Endothelial cell of umbilical vein (primary cell): ENCODE data around the gene BAG3. TPM values are rescaled to one million over a fixed set of nuclear protein-coding genes. Genes with fewer than 3 reads are reported as not detected.

Source experiments
- BruUV-seq: library from RNA; stranded (reverse); fragments of 400-500 nt; replicated peaks from 2 replicates; lab custom pipeline; 2021; lab: Mats Ljungman, UMichigan
- CTCF ChIA-PET: fragments of 300-600, 350-600 bp; sonication (Branson Sonifier 250); formaldehyde crosslinking; loops from one replicate; lab custom pipeline; 2021; ENCODE audit warnings: antibody characterized with exemption, inconsistent platforms; lab: Charles Lee
- POLR2A ChIA-PET: fragments of 300-600, 350-600 bp; sonication (Branson Sonifier 250); formaldehyde crosslinking; loops from one replicate; lab custom pipeline; 2021; ENCODE audit warnings: antibody characterized with exemption, inconsistent platforms; lab: Charles Lee
- DNase-seq: peaks from one replicate; pipeline ENCODE4 v3.0.0-alpha.2; 2011; ENCODE audit warnings: low read depth, low spot score
- FAIRE-seq: peaks from 2 replicates; lab custom pipeline; 2011; peaks lifted over from hg19 to GRCh38; lab: Jason Lieb, UNC
- H2AFZ ChIP-seq: 2 replicates; pipeline ENCODE4 v1.6.0; 2012; ENCODE audit warnings: low read depth, low read length, control low read depth, inconsistent platforms
- H3K27ac ChIP-seq: 2 replicates; pipeline ENCODE4 v1.5.1; 2011; ENCODE audit warnings: low read depth, mild to moderate bottlenecking, control low read depth, low read length, moderate library complexity; ENCODE audit not compliant: insufficient read depth
- H3K27me3 ChIP-seq, 2 experiments: 2 replicates each; pipeline versions ENCODE4 v1.6.0 to v1.6.1; 2011; ENCODE audit warnings: low read length in 2 of 2, mixed read lengths in 1 of 2; ENCODE audit not compliant: control insufficient read depth in 2 of 2, insufficient read depth in 2 of 2
- H3K36me3 ChIP-seq, 2 experiments: 2 replicates in 1 of 2; 3 replicates in 1 of 2; pipeline ENCODE4 v1.5.1; 2011; ENCODE audit warnings: low read length in 2 of 2, mild to moderate bottlenecking in 1 of 2, moderate library complexity in 1 of 2; ENCODE audit not compliant: control insufficient read depth in 2 of 2, insufficient read depth in 2 of 2; ENCODE audit errors: extremely low read depth in 1 of 2
- H3K4me1 ChIP-seq: 3 replicates; pipeline ENCODE4 v1.5.1; 2011; ENCODE audit warnings: mild to moderate bottlenecking, low read length; ENCODE audit not compliant: control insufficient read depth, insufficient read depth; ENCODE audit errors: extremely low read depth
- H3K4me2 ChIP-seq: 2 replicates; pipeline ENCODE4 v1.6.1; 2011; ENCODE audit warnings: low read length, control low read depth, mixed read lengths; ENCODE audit not compliant: insufficient read depth
- H3K4me3 ChIP-seq, 3 experiments: fragments of 200-600 bp in 1 of 3; sonication (generic), shearing (Covaris generic) in 1 of 3; replicated peaks in 1 of 3; 2 replicates each; pipeline ENCODE4 v1.5.1; 2011 to 2016; ENCODE audit warnings: control low read depth in 3 of 3, low read length in 3 of 3, mild to moderate bottlenecking in 2 of 3, inconsistent platforms in 1 of 3, low read depth in 1 of 3, moderate library complexity in 1 of 3; ENCODE audit not compliant: insufficient read depth in 1 of 3
- H3K79me2 ChIP-seq: 2 replicates; pipeline ENCODE4 v1.6.0; 2012; ENCODE audit warnings: low read length, inconsistent platforms; ENCODE audit not compliant: control insufficient read depth, insufficient read depth
- H3K9ac ChIP-seq: replicated peaks from 2 replicates; pipeline ENCODE3; 2011; ENCODE audit warnings: low read length, control low read depth; ENCODE audit not compliant: insufficient read depth; ENCODE audit errors: extremely low read depth
- H3K9me1 ChIP-seq: replicated peaks from 3 replicates; pipeline ENCODE4 v1.6.0; 2011; ENCODE audit warnings: mild to moderate bottlenecking, low read length; ENCODE audit not compliant: control insufficient read depth, insufficient read depth; ENCODE audit errors: extremely low read depth
- H3K9me3 ChIP-seq: replicated peaks from 2 replicates; pipeline ENCODE4 v1.5.1; 2012; ENCODE audit warnings: low read length, inconsistent platforms; ENCODE audit not compliant: control insufficient read depth, insufficient read depth
- H4K20me1 ChIP-seq: replicated peaks from 2 replicates; pipeline ENCODE3; 2011; ENCODE audit warnings: mild to moderate bottlenecking, low read length; ENCODE audit not compliant: control insufficient read depth, insufficient read depth; ENCODE audit errors: extremely low read depth
- CTCF ChIP-seq, 2 donors: IDR thresholded peaks; 1 replicate in 1 of 2; 2 replicates in 1 of 2; pipeline ENCODE4 v1.5.1; 2011; ENCODE audit warnings: low read length in 2 of 2, mild to moderate bottlenecking in 2 of 2, moderate library complexity in 2 of 2, control low read depth in 1 of 2, inconsistent platforms in 1 of 2, low read depth in 1 of 2; ENCODE audit not compliant: insufficient read depth in 1 of 2; ENCODE audit errors: extremely low read depth in 1 of 2
- EZH2 ChIP-seq: IDR thresholded peaks from 2 replicates; pipeline ENCODE4 v1.6.1; 2012; ENCODE audit warnings: borderline replicate concordance, low read depth, mild to moderate bottlenecking, moderate library complexity, low read length, inconsistent platforms; ENCODE audit not compliant: severe bottlenecking
- FOS ChIP-seq: IDR thresholded peaks from 2 replicates; pipeline ENCODE4 v1.6.1; 2011; ENCODE audit warnings: mild to moderate bottlenecking, low read length, moderate library complexity, borderline replicate concordance; ENCODE audit not compliant: insufficient read depth
- GATA2 ChIP-seq: IDR thresholded peaks from 2 replicates; pipeline ENCODE4 v1.7.0; 2011; ENCODE audit warnings: low read depth, mild to moderate bottlenecking, moderate library complexity, mixed read lengths, low read length; ENCODE audit not compliant: insufficient read length, insufficient read depth
- JUN ChIP-seq: IDR thresholded peaks from 2 replicates; pipeline ENCODE4 v1.6.1; 2011; ENCODE audit warnings: borderline replicate concordance, low read depth; ENCODE audit not compliant: insufficient read length, insufficient read depth
- MAX ChIP-seq: IDR thresholded peaks from 2 replicates; pipeline ENCODE4 v1.6.1; 2011; ENCODE audit not compliant: insufficient read depth, insufficient read length
- MYC ChIP-seq: IDR thresholded peaks from one replicate; pipeline ENCODE4 v1.6.1; 2011; ENCODE audit warnings: mild to moderate bottlenecking, low read depth, low read length
- POLR2A ChIP-seq: IDR thresholded peaks from 2 replicates; pipeline ENCODE4 v1.6.1; 2012; ENCODE audit warnings: low read depth, mild to moderate bottlenecking, control low read depth, low read length
- POLR2AphosphoS5 ChIP-seq: IDR thresholded peaks from 2 replicates; pipeline ENCODE4 v1.6.1; 2012; ENCODE audit warnings: low read depth, mild to moderate bottlenecking, control low read depth, low read length, moderate library complexity; ENCODE audit not compliant: insufficient read depth
- dilution Hi-C: fragments of 300-500 bp; cut with MboI; formaldehyde crosslinking; loops from one replicate; pipeline ENCODE4 v1.15.0; 2019; ENCODE audit warnings: low sequenced_read_pairs; ENCODE audit not compliant: extremely low pct_ligation_motif_present
- intact Hi-C: fragments of 100-400 bp; cut with micrococcal nuclease; formaldehyde crosslinking; loops from one replicate; pipeline ENCODE4 v1.10.0; 2022
- polyA plus RNA-seq, 4 experiments: library from polyadenylated mRNA; depleted of rRNA in 3 of 4; stranded (reverse) in 3 of 4; unstranded in 1 of 4; fragments of >200 nt; gene quantifications; 2 replicates each; pipeline versions ENCODE4 v1.2.1 to v1.2.3, GENCODE V29; 2011 to 2012; ENCODE audit warnings: missing spikeins in 1 of 4
- total RNA-seq: library from RNA; stranded (reverse); gene quantifications from 2 replicates; pipeline ENCODE4 v1.2.3, GENCODE V29; 2021

Gene BAG3
- total and polyA plus RNA-seq, 2 donors (not counting 3 experiments of a cell fraction or from before 2014, with no cell fraction given): 25.2 to 66.7 TPM

DNA sequence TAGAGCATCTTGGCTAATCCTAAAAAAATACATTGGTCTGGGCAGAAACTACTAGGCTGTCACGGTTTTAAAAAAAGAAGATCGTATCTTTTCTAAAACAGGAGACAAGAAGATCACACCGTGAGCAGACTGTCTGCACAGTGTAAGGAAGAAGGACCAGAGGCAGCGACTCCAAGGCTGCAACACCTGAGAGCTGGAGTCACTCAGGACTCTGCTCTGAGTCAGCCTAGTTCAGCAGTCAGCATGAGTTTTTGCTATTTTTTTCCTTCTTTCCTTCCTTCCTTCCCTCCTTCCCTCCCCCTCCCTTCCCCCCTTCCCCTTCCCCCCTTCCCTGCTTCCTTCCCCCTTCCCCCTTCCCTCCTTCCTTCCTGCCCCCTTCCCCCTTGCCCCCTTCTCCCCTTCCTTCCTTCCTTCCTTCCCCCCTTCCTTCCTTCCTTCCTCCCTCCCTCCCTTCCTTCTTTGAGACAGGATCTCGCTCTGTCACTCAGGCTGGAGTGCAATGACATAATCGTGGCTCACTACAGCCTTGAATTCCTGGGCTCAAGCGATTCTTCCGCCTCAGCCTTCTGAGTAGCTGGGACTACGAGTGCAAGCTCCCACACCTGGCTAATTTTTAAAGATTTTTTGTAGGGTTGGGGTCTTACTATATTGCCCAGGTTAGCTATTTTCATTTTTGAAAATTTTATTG is 24.4 kb downstream of the BAG3 start:
- Histone ChIP-seq H3K36me3 (peaks cover 24 to 26% of the 10 kb centered on the region in 2 experiments), H3K4me2 (no peak overlapping the region)
- CTCF ChIA-PET: interaction anchor here (0.9 to 2.3 kb wide), 5 partner anchors 9 to 183 kb away, joined by 3 to 11 read pairs (median 4); no protein-coding TSS in a partner anchor

More for the DNA sequence above, 24.4 kb downstream of the BAG3 start:
- DNase-seq (no peak), FAIRE-seq (no peak)
- dilution Hi-C loops: no loop called here
- H3K27me3 ChIP-seq: no peaks in the 10 kb centered on the region
- TF ChIP-seq EZH2 (no peak), MYC (no peak), POLR2A (no peak), CTCF (IDR thresholded peaks at IDR 0.05; ENCODE audit: extremely low read depth in 1 of 2, insufficient read depth in 1 of 2, low read depth in 1 of 2, low read length in 2 of 2) (no peak), MAX (no peak), JUN (no peak), FOS (no peak), GATA2 (no peak), POLR2AphosphoS5 (no peak)
- no peaks in the 10 kb centered on the region for H4K20me1 ChIP-seq
- H3K9me3 ChIP-seq: no peaks in the 10 kb centered on the region
- H2AFZ ChIP-seq: no peak overlapping the region
- POLR2A ChIA-PET: no interaction called here
- H3K79me2 ChIP-seq: peaks cover 26% of the 10 kb centered on the region
- intact Hi-C loops: no loop called here
- no peak overlapping the region for H3K27ac ChIP-seq
- peaks cover 15% of the 10 kb centered on the region for H3K4me1 ChIP-seq
- H3K9ac ChIP-seq: no peak overlapping the region
- no TSS peak for BruUV-seq
- no peaks in the 10 kb centered on the region for H3K9me1 ChIP-seq
- H3K4me3 ChIP-seq: no peak overlapping the region
